HEK293 (cell line): ENCODE data around the gene NHP2.
A peak's percentile ranks its signal among the peaks of the same experiment; 100 is the strongest.

ENCODE experiments used
- CTCF ChIA-PET: fragments of 350-600 bp; formaldehyde crosslinking; extraction: SDS; loops from one replicate; lab custom pipeline; 2021; ENCODE audit warnings: antibody characterized with exemption; lab: Yijun Ruan, JAX
- POLR2A ChIA-PET: fragments of 300-600 bp; formaldehyde crosslinking; extraction: SDS; loops from one replicate; lab custom pipeline; 2020; ENCODE audit warnings: antibody characterized with exemption, inconsistent platforms; lab: Yijun Ruan, JAX
- H3K27ac ChIP-seq: fragments of 200-500 bp; sonication (Bioruptor generic); 2 replicates; pipeline ENCODE4 v1.5.1; 2014; ENCODE audit warnings: low read depth, low read length, control low read depth, inconsistent platforms; ENCODE audit errors: extremely low read depth
- H3K36me3 ChIP-seq, 2 experiments: fragments of 200-500 bp in 1 of 2; sonication (Bioruptor generic) in 1 of 2; 1 replicate in 1 of 2; 2 replicates in 1 of 2; pipeline ENCODE4 v1.5.1; 2014 to 2017; ENCODE audit warnings: inconsistent platforms in 2 of 2, low read length in 2 of 2; ENCODE audit not compliant: control insufficient read depth in 2 of 2, insufficient read depth in 1 of 2
- H3K4me1 ChIP-seq: fragments of 200-500 bp; sonication (Bioruptor generic); 2 replicates; pipeline ENCODE4 v1.5.1; 2014; ENCODE audit warnings: mild to moderate bottlenecking, low read length, inconsistent platforms; ENCODE audit not compliant: control insufficient read depth, insufficient read depth
- H3K4me3 ChIP-seq: 2 replicates; pipeline ENCODE4 v1.5.1; 2011; ENCODE audit warnings: low read depth, mild to moderate bottlenecking, control low read depth, low read length, moderate library complexity
- H3K9me3 ChIP-seq: fragments of 200-500 bp; sonication (Bioruptor generic); 2 replicates; pipeline ENCODE4 v1.5.1; 2014; ENCODE audit warnings: low read depth, low read length, inconsistent platforms; ENCODE audit not compliant: control insufficient read depth, insufficient read depth
- BCL11B ChIP-seq: fragments of 450-650 bp; formaldehyde crosslinking; IDR thresholded peaks from 2 replicates; pipeline ENCODE4 v1.5.1; 2016; ENCODE audit warnings: low read depth, missing biosample characterization, missing genetic modification characterization
- EGR2 ChIP-seq: fragments of 450-650 bp; formaldehyde crosslinking; IDR thresholded peaks from 2 replicates; pipeline ENCODE4 v1.5.1; 2016; ENCODE audit warnings: low read depth, missing biosample characterization, missing genetic modification characterization
- HOXA7 ChIP-seq: sonication (generic); formaldehyde crosslinking; IDR thresholded peaks from 2 replicates; pipeline ENCODE4 v1.8.1; 2022; ENCODE audit warnings: missing genetic modification reagents, borderline replicate concordance
- KLF1 ChIP-seq: fragments of 450-650 bp; formaldehyde crosslinking; IDR thresholded peaks from 2 replicates; pipeline ENCODE4 v1.5.1; 2016; ENCODE audit warnings: missing biosample characterization, missing genetic modification characterization
- KLF10 ChIP-seq: fragments of 450-650 bp; IDR thresholded peaks from 2 replicates; pipeline ENCODE4 v1.5.1; 2018; ENCODE audit warnings: missing biosample characterization, mild to moderate bottlenecking, missing genetic modification characterization
- KLF7 ChIP-seq: fragments of 450-650 bp; formaldehyde crosslinking; IDR thresholded peaks from 2 replicates; pipeline ENCODE4 v1.5.1; 2016; ENCODE audit warnings: missing biosample characterization, missing genetic modification characterization, borderline replicate concordance
- KLF9 ChIP-seq: fragments of 450-650 bp; formaldehyde crosslinking; IDR thresholded peaks from 2 replicates; pipeline ENCODE4 v1.5.1; 2016; ENCODE audit warnings: missing biosample characterization, missing genetic modification characterization, low read depth
- ZFHX2 ChIP-seq: fragments of 450-650 bp; formaldehyde crosslinking; conservative IDR thresholded peaks from 2 replicates; pipeline ENCODE4 v1.5.1; 2016; ENCODE audit warnings: missing biosample characterization, missing genetic modification characterization
- ZFP37 ChIP-seq: fragments of 450-650 bp; formaldehyde crosslinking; IDR thresholded peaks from 2 replicates; pipeline ENCODE4 v1.5.1; 2016; ENCODE audit warnings: missing biosample characterization, missing genetic modification characterization
- ZNF140 ChIP-seq: fragments of 450-650 bp; formaldehyde crosslinking; IDR thresholded peaks from 2 replicates; pipeline ENCODE4 v1.5.1; 2016; ENCODE audit warnings: missing biosample characterization, missing genetic modification characterization
- ZNF184 ChIP-seq: fragments of 450-650 bp; IDR thresholded peaks from 2 replicates; pipeline ENCODE4 v1.5.1; 2018; ENCODE audit warnings: missing biosample characterization, mild to moderate bottlenecking, missing genetic modification characterization
- ZNF266 ChIP-seq: fragments of 450-650 bp; formaldehyde crosslinking; IDR thresholded peaks from 2 replicates; pipeline ENCODE4 v1.5.1; 2016; ENCODE audit warnings: missing biosample characterization, missing genetic modification characterization, low read depth
- ZNF274 ChIP-seq, 2 experiments: fragments of 200-500 bp in 1 of 2; fragments of 450-650 bp in 1 of 2; sonication (Bioruptor generic) in 1 of 2; formaldehyde crosslinking in 1 of 2; IDR thresholded peaks; 2 replicates each; pipeline versions ENCODE4 v1.5.1 to v1.6.1; 2014 to 2016; ENCODE audit warnings: borderline replicate concordance in 1 of 2, inconsistent platforms in 1 of 2, low read length in 1 of 2, missing biosample characterization in 1 of 2, missing genetic modification characterization in 1 of 2
- ZNF292 ChIP-seq: fragments of 450-650 bp; formaldehyde crosslinking; IDR thresholded peaks from 2 replicates; pipeline ENCODE4 v1.5.1; 2016; ENCODE audit warnings: low read depth, missing biosample characterization, missing genetic modification characterization, borderline replicate concordance
- ZNF391 ChIP-seq: fragments of 450-650 bp; formaldehyde crosslinking; IDR thresholded peaks from 2 replicates; pipeline ENCODE4 v1.5.1; 2016; ENCODE audit warnings: low read depth, missing biosample characterization, missing genetic modification characterization, borderline replicate concordance
- ZNF473 ChIP-seq: fragments of 450-650 bp; formaldehyde crosslinking; IDR thresholded peaks from 2 replicates; pipeline ENCODE4 v1.5.1; 2017; ENCODE audit warnings: missing biosample characterization, missing genetic modification characterization
- ZNF530 ChIP-seq: fragments of 450-650 bp; formaldehyde crosslinking; IDR thresholded peaks from 2 replicates; pipeline ENCODE4 v1.5.1; 2016; ENCODE audit warnings: low read depth, missing biosample characterization, missing genetic modification characterization
- ZNF623 ChIP-seq: fragments of 450-650 bp; formaldehyde crosslinking; IDR thresholded peaks from 2 replicates; pipeline ENCODE4 v1.5.1; 2016; ENCODE audit warnings: missing biosample characterization, missing genetic modification characterization
- ZNF677 ChIP-seq: fragments of 450-650 bp; IDR thresholded peaks from 2 replicates; pipeline ENCODE4 v1.5.0; 2018; ENCODE audit warnings: missing biosample characterization, mild to moderate bottlenecking, missing genetic modification characterization, moderate library complexity
- ZNF776 ChIP-seq: fragments of 450-650 bp; formaldehyde crosslinking; IDR thresholded peaks from 2 replicates; pipeline ENCODE4 v1.5.0; 2017; ENCODE audit warnings: missing biosample characterization, missing genetic modification characterization, borderline replicate concordance
- ZNF830 ChIP-seq: fragments of 450-650 bp; IDR thresholded peaks from 2 replicates; pipeline ENCODE4 v1.5.0; 2018; ENCODE audit warnings: missing biosample characterization, missing genetic modification characterization, low read depth, mild to moderate bottlenecking, moderate library complexity
- ZNF837 ChIP-seq: fragments of 450-650 bp; formaldehyde crosslinking; IDR thresholded peaks from 2 replicates; pipeline ENCODE4 v1.5.1; 2016; ENCODE audit warnings: missing biosample characterization, missing genetic modification characterization
- ZNF843 ChIP-seq: fragments of 450-650 bp; formaldehyde crosslinking; IDR thresholded peaks from 2 replicates; pipeline ENCODE4 v1.5.1; 2016; ENCODE audit warnings: missing biosample characterization, missing genetic modification characterization
- ZSCAN23 ChIP-seq: fragments of 450-650 bp; formaldehyde crosslinking; IDR thresholded peaks from 2 replicates; pipeline ENCODE4 v1.5.1; 2016; ENCODE audit warnings: missing biosample characterization, missing genetic modification characterization
- TF ChIP-seq, protein P1 (sequence below): fragments of 450-650 bp; formaldehyde crosslinking; IDR thresholded peaks from 2 replicates; pipeline ENCODE4 v1.5.1; 2017; ENCODE audit warnings: missing biosample characterization, missing genetic modification characterization
- TF ChIP-seq, protein P2 (sequence below): fragments of 450-650 bp; formaldehyde crosslinking; optimal IDR thresholded peaks from 2 replicates; pipeline ENCODE3; 2016; ENCODE audit warnings: missing biosample characterization, mild to moderate bottlenecking, missing genetic modification characterization
- TF ChIP-seq, protein P3 (sequence below): fragments of 450-650 bp; formaldehyde crosslinking; IDR thresholded peaks from 2 replicates; pipeline ENCODE4 v1.5.1; 2016; ENCODE audit warnings: missing biosample characterization, missing genetic modification characterization

NHP2 gene

DNA sequence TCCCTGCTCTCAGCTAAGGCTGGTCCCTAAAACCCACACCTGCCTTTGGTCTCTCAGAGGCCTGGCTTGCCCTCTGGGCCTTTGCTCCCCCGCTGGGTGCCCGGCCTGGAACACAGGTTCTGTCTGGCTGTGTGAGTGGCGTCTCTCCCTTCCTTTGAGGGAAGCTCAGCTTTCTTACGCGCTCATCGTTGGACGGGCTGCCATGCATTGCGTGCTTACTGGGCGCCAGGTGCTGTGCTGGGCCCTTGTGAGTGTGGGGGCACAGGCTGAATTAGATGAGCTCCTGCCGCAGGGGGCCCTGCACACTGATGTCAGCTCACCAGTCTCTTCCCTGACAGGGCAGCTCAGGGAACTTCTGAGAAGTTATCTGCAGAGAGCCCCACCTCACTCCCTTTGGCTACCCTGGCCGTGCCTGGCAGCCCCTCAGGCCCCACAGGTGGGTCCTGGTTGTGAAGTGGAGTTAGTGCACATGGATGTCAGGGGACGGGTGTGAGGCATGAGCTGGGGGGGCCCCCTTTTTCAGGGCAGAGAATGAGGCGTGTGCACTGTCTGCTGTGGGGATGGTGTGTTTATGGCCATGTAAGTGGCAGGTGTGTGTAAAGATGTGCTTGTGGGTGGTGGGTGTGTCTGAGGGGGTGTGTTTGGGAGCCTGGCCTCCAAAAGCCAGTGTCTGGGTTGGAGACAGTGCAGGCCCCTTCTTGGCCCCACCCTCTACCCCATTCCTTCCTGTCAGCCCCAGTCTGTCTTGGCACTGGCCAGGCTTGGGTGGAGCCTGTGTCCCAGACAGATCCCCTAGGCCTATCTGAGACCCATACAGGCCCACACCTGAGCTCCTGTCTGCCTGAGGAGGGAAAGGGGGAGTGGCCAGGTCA is 30.4 kb downstream of the NHP2 start:
- H3K4me3 ChIP-seq = no peak overlapping the region
- no peak for TF ChIP-seq ZNF530 (tag by site-specific recombination)
- TF ChIP-seq KLF1 = peak; percentile 49; the same call in 1 of the 2 replicates
- no peak for TF ChIP-seq ZNF274 (IDR thresholded peaks at IDR 0.05; ENCODE audit: low read length)
- TF ChIP-seq ZNF274 (tag by site-specific recombination; IDR thresholded peaks at IDR 0.05; ENCODE audit: borderline replicate concordance) = no peak
- TF ChIP-seq, protein P1, sequence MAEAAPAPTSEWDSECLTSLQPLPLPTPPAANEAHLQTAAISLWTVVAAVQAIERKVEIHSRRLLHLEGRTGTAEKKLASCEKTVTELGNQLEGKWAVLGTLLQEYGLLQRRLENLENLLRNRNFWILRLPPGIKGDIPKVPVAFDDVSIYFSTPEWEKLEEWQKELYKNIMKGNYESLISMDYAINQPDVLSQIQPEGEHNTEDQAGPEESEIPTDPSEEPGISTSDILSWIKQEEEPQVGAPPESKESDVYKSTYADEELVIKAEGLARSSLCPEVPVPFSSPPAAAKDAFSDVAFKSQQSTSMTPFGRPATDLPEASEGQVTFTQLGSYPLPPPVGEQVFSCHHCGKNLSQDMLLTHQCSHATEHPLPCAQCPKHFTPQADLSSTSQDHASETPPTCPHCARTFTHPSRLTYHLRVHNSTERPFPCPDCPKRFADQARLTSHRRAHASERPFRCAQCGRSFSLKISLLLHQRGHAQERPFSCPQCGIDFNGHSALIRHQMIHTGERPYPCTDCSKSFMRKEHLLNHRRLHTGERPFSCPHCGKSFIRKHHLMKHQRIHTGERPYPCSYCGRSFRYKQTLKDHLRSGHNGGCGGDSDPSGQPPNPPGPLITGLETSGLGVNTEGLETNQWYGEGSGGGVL (tag by site-specific recombination) = no peak
- TF ChIP-seq KLF7 (tag by site-specific recombination) = no peak
- TF ChIP-seq KLF10 (tag by site-specific recombination) = 0 out of 2 replicates have a peak, but pooled peaks have one; percentile 39
- no peak for TF ChIP-seq ZNF830 (tag by site-specific recombination)
- no peak for TF ChIP-seq ZNF266 (tag by site-specific recombination)
- no peak for TF ChIP-seq ZNF843
- TF ChIP-seq ZNF184 (tag by site-specific recombination) = no peak
- no peak for TF ChIP-seq HOXA7 (CRISPR knock-in tag)
- no peak for TF ChIP-seq ZNF837
- TF ChIP-seq KLF9 (tag by site-specific recombination) = peak; percentile 73
- peak; percentile 27; the same call in 1 of the 2 replicates for TF ChIP-seq EGR2 (tag by site-specific recombination)
- TF ChIP-seq BCL11B (tag by site-specific recombination) = no peak
- TF ChIP-seq ZFHX2 = peak; percentile 42; the same call in 1 of the 2 replicates
- TF ChIP-seq, protein P2, sequence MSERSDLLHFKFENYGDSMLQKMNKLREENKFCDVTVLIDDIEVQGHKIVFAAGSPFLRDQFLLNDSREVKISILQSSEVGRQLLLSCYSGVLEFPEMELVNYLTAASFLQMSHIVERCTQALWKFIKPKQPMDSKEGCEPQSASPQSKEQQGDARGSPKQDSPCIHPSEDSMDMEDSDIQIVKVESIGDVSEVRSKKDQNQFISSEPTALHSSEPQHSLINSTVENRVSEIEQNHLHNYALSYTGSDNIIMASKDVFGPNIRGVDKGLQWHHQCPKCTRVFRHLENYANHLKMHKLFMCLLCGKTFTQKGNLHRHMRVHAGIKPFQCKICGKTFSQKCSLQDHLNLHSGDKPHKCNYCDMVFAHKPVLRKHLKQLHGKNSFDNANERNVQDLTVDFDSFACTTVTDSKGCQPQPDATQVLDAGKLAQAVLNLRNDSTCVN (tag by site-specific recombination) = no peak
- no peak for TF ChIP-seq ZNF292 (tag by site-specific recombination)
- TF ChIP-seq ZNF677 (tag by site-specific recombination) = no peak
- ChIA-PET POLR2A (interaction anchor here (0.8 kb wide), 1 partner anchor 11 kb away, joined by 3 read pairs; no protein-coding TSS in a partner anchor), CTCF (interaction anchor here (0.6 to 1.0 kb wide), 3 partner anchors 48 to 112 kb away, joined by 3 to 4 read pairs (median 3); no protein-coding TSS in a partner anchor)
- peaks cover 0 to 10% of the 10 kb centered on the region in 2 experiments; a peak in 1 of 3 replicates for H3K36me3 ChIP-seq
- 0 out of 2 replicates have a peak, but pooled peaks cover 2% of the 10 kb centered on the region for H3K4me1 ChIP-seq
- H3K9me3 ChIP-seq = no peaks in the 10 kb centered on the region
- no peak overlapping the region for H3K27ac ChIP-seq

DNA sequence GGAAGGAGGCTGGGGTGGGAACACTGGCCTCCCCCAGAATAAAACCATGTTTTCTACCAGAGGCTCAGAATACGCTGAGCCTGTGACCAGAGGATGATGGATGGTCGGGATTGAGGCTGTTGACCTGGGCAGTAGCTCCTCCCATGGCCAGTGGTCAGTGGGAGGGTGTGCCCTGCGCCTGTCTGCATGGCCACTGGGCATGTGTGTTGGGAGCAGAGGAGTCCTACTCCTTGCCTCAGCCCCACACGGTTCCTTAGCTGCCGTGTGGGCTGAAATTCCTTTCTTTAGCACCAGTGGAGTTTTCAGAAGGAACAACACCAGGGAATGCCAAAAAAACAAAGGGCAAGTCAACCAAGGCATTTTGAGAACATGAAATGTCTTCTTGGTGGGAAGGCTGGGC is 31.3 kb downstream of the NHP2 start:
- CTCF ChIA-PET = interaction anchor here (0.6 kb wide), 1 partner anchor 47 kb away, joined by 3 read pairs; no protein-coding TSS in a partner anchor
- Histone ChIP-seq H3K9me3 (no peaks in the 10 kb centered on the region), H3K4me3 (no peak overlapping the region)
- no peak for TF ChIP-seq ZNF391 (tag by site-specific recombination)
- no peak for TF ChIP-seq ZNF473 (tag by site-specific recombination)
- no peak for TF ChIP-seq ZNF140 (tag by site-specific recombination)
- TF ChIP-seq, protein P3, sequence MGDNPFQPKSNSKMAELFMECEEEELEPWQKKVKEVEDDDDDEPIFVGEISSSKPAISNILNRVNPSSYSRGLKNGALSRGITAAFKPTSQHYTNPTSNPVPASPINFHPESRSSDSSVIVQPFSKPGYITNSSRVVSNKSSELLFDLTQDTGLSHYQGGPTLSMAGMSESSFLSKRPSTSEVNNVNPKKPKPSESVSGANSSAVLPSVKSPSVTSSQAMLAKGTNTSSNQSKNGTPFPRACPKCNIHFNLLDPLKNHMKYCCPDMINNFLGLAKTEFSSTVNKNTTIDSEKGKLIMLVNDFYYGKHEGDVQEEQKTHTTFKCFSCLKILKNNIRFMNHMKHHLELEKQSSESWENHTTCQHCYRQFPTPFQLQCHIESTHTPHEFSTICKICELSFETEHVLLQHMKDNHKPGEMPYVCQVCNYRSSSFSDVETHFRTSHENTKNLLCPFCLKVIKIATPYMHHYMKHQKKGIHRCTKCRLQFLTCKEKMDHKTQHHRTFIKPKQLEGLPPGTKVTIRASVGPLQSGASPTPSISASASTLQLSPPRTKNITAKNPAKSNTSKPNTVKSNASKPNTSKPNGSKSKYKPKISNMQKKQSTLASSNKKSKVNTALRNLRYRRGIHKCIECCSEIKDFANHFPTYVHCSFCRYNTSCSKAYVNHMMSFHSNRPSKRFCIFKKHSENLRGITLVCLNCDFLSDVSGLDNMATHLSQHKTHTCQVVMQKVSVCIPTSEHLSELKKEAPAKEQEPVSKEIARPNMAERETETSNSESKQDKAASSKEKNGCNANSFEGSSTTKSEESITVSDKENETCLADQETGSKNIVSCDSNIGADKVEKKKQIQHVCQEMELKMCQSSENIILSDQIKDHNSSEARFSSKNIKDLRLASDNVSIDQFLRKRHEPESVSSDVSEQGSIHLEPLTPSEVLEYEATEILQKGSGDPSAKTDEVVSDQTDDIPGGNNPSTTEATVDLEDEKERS (tag by site-specific recombination) = no peak
- TF ChIP-seq ZSCAN23 = no peak
- no peak for TF ChIP-seq ZNF623 (tag by site-specific recombination)
- TF ChIP-seq ZFP37 (tag by site-specific recombination) = no peak
- no peak for TF ChIP-seq KLF10 (tag by site-specific recombination)
- TF ChIP-seq ZNF776 (tag by site-specific recombination) = no peak
- no peak for TF ChIP-seq ZNF266 (tag by site-specific recombination)
- TF ChIP-seq, all 188 proteins: peak for 0
- Histone ChIP-seq H3K4me1 (0 out of 2 replicates have a peak, but pooled peaks cover 2% of the 10 kb centered on the region), H3K36me3 (peaks cover 0 to 10% of the 10 kb centered on the region in 2 experiments; a peak in 1 of 3 replicates), H3K27ac (no peak overlapping the region)
- POLR2A ChIA-PET = no interaction called here
